H9 (cell line): ENCODE measurements around the gene CDHR2. TPM values are rescaled to one million over a fixed set of nuclear protein-coding genes. Genes with fewer than 3 reads are reported as not detected.

Source experiments
- DNase-seq: peaks from one replicate; pipeline ENCODE4 v3.0.0-alpha.2; 2017
- H2AFZ ChIP-seq: one replicate; pipeline ENCODE4 v1.6.1; 2013; ENCODE audit warnings: mild to moderate bottlenecking, low read length, control low read depth, moderate library complexity
- H2AK5ac ChIP-seq: 2 replicates; pipeline ENCODE4 v1.6.1; 2013; ENCODE audit warnings: low read length, control low read depth, mixed read lengths; ENCODE audit not compliant: insufficient read length
- H2BK120ac ChIP-seq: one replicate; pipeline ENCODE4 v1.6.1; 2013; ENCODE audit warnings: low read depth, mild to moderate bottlenecking, low read length, control low read depth, inconsistent platforms; ENCODE audit not compliant: poor library complexity, severe bottlenecking
- H2BK12ac ChIP-seq: 2 replicates; pipeline ENCODE4 v1.6.1; 2013; ENCODE audit warnings: low read length, control low read depth, mixed read lengths, low read depth; ENCODE audit not compliant: insufficient read length
- H2BK15ac ChIP-seq: 2 replicates; pipeline ENCODE4 v1.6.1; 2013; ENCODE audit warnings: low read depth, low read length, control low read depth
- H2BK20ac ChIP-seq: one replicate; pipeline ENCODE4 v1.6.1; 2013; ENCODE audit warnings: low read depth, mild to moderate bottlenecking, low read length, control low read depth, inconsistent platforms; ENCODE audit not compliant: poor library complexity, severe bottlenecking
- H2BK5ac ChIP-seq: 2 replicates; pipeline ENCODE4 v1.6.1; 2013; ENCODE audit warnings: low read length, control low read depth, mixed read lengths; ENCODE audit not compliant: insufficient read length
- H3K14ac ChIP-seq: 2 replicates; pipeline ENCODE4 v1.6.1; 2013; ENCODE audit warnings: low read length, control low read depth; ENCODE audit not compliant: insufficient read depth
- H3K18ac ChIP-seq: 2 replicates; pipeline ENCODE4 v1.6.1; 2013; ENCODE audit warnings: low read depth, mild to moderate bottlenecking, mixed read lengths, low read length, control low read depth; ENCODE audit not compliant: insufficient read length
- H3K23ac ChIP-seq: 2 replicates; pipeline ENCODE4 v1.6.1; 2013; ENCODE audit warnings: low read length, control low read depth, mixed read lengths, low read depth; ENCODE audit not compliant: insufficient read length
- H3K23me2 ChIP-seq: 2 replicates; pipeline ENCODE4 v1.6.1; 2013; ENCODE audit warnings: low read depth, mild to moderate bottlenecking, mixed read lengths, low read length, control low read depth; ENCODE audit not compliant: insufficient read length, poor library complexity, severe bottlenecking
- H3K27ac ChIP-seq: 2 replicates; pipeline ENCODE4 v1.5.1; 2013; ENCODE audit warnings: low read length, control low read depth, mixed read lengths, low read depth; ENCODE audit not compliant: insufficient read length
- H3K27me3 ChIP-seq: 2 replicates; pipeline ENCODE4 v1.6.1; 2013; ENCODE audit warnings: low read length, control low read depth, inconsistent platforms; ENCODE audit not compliant: insufficient read depth
- H3K4ac ChIP-seq: 2 replicates; pipeline ENCODE4 v1.6.1; 2013; ENCODE audit warnings: low read depth, mild to moderate bottlenecking, control low read depth, inconsistent platforms, low read length, moderate library complexity
- H3K4me1 ChIP-seq: 2 replicates; pipeline ENCODE4 v1.6.1; 2013; ENCODE audit warnings: low read length, control low read depth, inconsistent platforms; ENCODE audit not compliant: insufficient read depth
- H3K4me2 ChIP-seq: 2 replicates; pipeline ENCODE4 v1.6.1; 2013; ENCODE audit warnings: low read length, control low read depth, mixed read lengths; ENCODE audit not compliant: insufficient read length, insufficient read depth
- H3K56ac ChIP-seq: 2 replicates; pipeline ENCODE4 v1.6.1; 2013; ENCODE audit warnings: low read depth, mild to moderate bottlenecking, mixed read lengths, low read length, control low read depth; ENCODE audit not compliant: insufficient read length
- H3K79me1 ChIP-seq: 2 replicates; pipeline ENCODE4 v1.6.1; 2013; ENCODE audit warnings: low read depth, mild to moderate bottlenecking, moderate library complexity, low read length, control low read depth, inconsistent platforms; ENCODE audit not compliant: insufficient read depth, poor library complexity, severe bottlenecking
- H3K79me2 ChIP-seq: 2 replicates; pipeline ENCODE4 v1.6.1; 2013; ENCODE audit warnings: low read length, control low read depth, inconsistent platforms; ENCODE audit not compliant: insufficient read depth
- H3K9ac ChIP-seq: 2 replicates; pipeline ENCODE4 v1.6.1; 2013; ENCODE audit warnings: low read length, control low read depth, mixed read lengths; ENCODE audit not compliant: insufficient read length; ENCODE audit errors: extremely low read depth
- H3K9me3 ChIP-seq: one replicate; pipeline ENCODE4 v1.6.1; 2013; ENCODE audit warnings: low read depth, low read length, inconsistent platforms; ENCODE audit not compliant: control insufficient read depth
- H3T11ph ChIP-seq: one replicate; pipeline ENCODE4 v1.6.1; 2013; ENCODE audit warnings: mild to moderate bottlenecking, low read length, control low read depth, inconsistent platforms
- H4K20me1 ChIP-seq: one replicate; pipeline ENCODE4 v1.6.1; 2013; ENCODE audit not compliant: control insufficient read depth, insufficient read length, insufficient read depth
- H4K5ac ChIP-seq: 2 replicates; pipeline ENCODE4 v1.6.1; 2013; ENCODE audit warnings: low read depth, mild to moderate bottlenecking, mixed read lengths, low read length, control low read depth; ENCODE audit not compliant: insufficient read length
- H4K8ac ChIP-seq: replicated peaks from 2 replicates; pipeline ENCODE4 v1.6.1; 2013; ENCODE audit warnings: low read length, control low read depth, mixed read lengths, low read depth; ENCODE audit not compliant: insufficient read length
- H4K91ac ChIP-seq: 2 replicates; pipeline ENCODE4 v1.6.1; 2013; ENCODE audit warnings: low read depth, mild to moderate bottlenecking, moderate library complexity, mixed read lengths, low read length, control low read depth; ENCODE audit not compliant: insufficient read length
- H3K27ac Mint-ChIP-seq, 3 experiments: 2 replicates in 2 of 3; 3 replicates in 1 of 3; pipeline ENCODE4 v1.8.0; 2020 to 2021; ENCODE audit warnings: mixed read lengths in 3 of 3, mild to moderate bottlenecking in 1 of 3, moderate library complexity in 1 of 3
- H3K27me3 Mint-ChIP-seq: 2 replicates; pipeline ENCODE4 v1.8.0; 2021; ENCODE audit warnings: low read depth, mild to moderate bottlenecking, moderate library complexity, mixed read lengths
- H3K36me3 Mint-ChIP-seq, 3 experiments: 2 replicates in 2 of 3; 3 replicates in 1 of 3; pipeline ENCODE4 v1.8.0; 2020 to 2021; ENCODE audit warnings: low read depth in 3 of 3, mixed read lengths in 3 of 3; ENCODE audit not compliant: insufficient read depth in 1 of 3
- H3K4me1 Mint-ChIP-seq, 2 experiments: 2 replicates each; pipeline ENCODE4 v1.8.0; 2020; ENCODE audit warnings: mixed read lengths in 2 of 2
- H3K4me3 Mint-ChIP-seq, 2 experiments: 2 replicates in 1 of 2; 3 replicates in 1 of 2; pipeline ENCODE4 v1.8.0; 2020 to 2021; ENCODE audit warnings: mild to moderate bottlenecking in 2 of 2, mixed read lengths in 2 of 2, moderate library complexity in 1 of 2
- H3K9me3 Mint-ChIP-seq, 2 experiments: 2 replicates in 1 of 2; 3 replicates in 1 of 2; pipeline ENCODE4 v1.8.0; 2020; ENCODE audit warnings: mild to moderate bottlenecking in 2 of 2, mixed read lengths in 2 of 2, moderate library complexity in 1 of 2
- CTCF ChIP-seq: fragments of 200-600 bp; sonication (generic); conservative IDR thresholded peaks from 3 replicates; pipeline ENCODE4 v1.8.0; 2021; ENCODE audit warnings: antibody characterized with exemption, mild to moderate bottlenecking
- WGBS: extraction: QIAGEN DNeasy Blood & Tissue Kit; methylation state at CpG from one replicate; pipeline ENCODE4 v1.1.7; 2013; ENCODE audit warnings: missing lambda C conversion rate, low lambda C conversion rate, mixed read lengths; ENCODE audit not compliant: insufficient read length; ENCODE audit errors: extremely low coverage; 5-methylcytosine and 5-hydroxymethylcytosine counted together
- total RNA-seq: library from RNA; stranded (reverse); gene quantifications from 2 replicates; pipeline ENCODE4 v1.2.1, GENCODE V29; 2021

The CDHR2 gene
- total RNA-seq, 1 experiment from 2014 or later = 0.90 TPM

- Histone ChIP-seq H2BK5ac (no peak overlapping the region), H3K27ac (no peak overlapping the region), H2BK120ac (no peak overlapping the region), H3K9ac (no peak overlapping the region), H3K79me1 (no peaks in the 10 kb centered on the region), H2BK12ac (no peak overlapping the region), H3K9me3 (no peaks in the 10 kb centered on the region), H3T11ph (no peak overlapping the region), H2AK5ac (no peak overlapping the region), H4K91ac (no peak overlapping the region), H3K4ac (no peak overlapping the region), H2AFZ (no peak overlapping the region), H3K79me2 (no peaks in the 10 kb centered on the region), H3K4me2 (no peak overlapping the region), H4K5ac (no peak overlapping the region), H3K18ac (no peak overlapping the region), H3K27me3 (no peaks in the 10 kb centered on the region), H4K20me1 (peaks cover 4% of the 10 kb centered on the region), H3K14ac (no peak overlapping the region), H3K4me1 (no peaks in the 10 kb centered on the region), H3K23me2 (peaks cover 2% of the 10 kb centered on the region), H4K8ac (no peak overlapping the region), H3K56ac (no peak overlapping the region), H3K23ac (no peak overlapping the region), H2BK20ac (no peak overlapping the region), H2BK15ac (no peak overlapping the region)
- TF ChIP-seq CTCF = no peak
- no peak for DNase-seq
- WGBS = no CpG with 5 or more reads among the region's 3 CpGs
- Mint-ChIP-seq H3K4me1 (no peaks in the 10 kb centered on the region), H3K27ac (no peak overlapping the region), H3K36me3 (peaks cover 32 to 84% (median 82%) of the 10 kb centered on the region in 3 experiments; a peak in 6 of 7 replicates), H3K27me3 (no peaks in the 10 kb centered on the region), H3K4me3 (no peak overlapping the region), H3K9me3 (no peaks in the 10 kb centered on the region)
Observed at GRCh38 chr5:176500511-176500910, 48.6 kb upstream of the CDHR2 start.
